Measurements from ENCODE around the gene SLX4IP.

SLX4IP gene

DNA sequence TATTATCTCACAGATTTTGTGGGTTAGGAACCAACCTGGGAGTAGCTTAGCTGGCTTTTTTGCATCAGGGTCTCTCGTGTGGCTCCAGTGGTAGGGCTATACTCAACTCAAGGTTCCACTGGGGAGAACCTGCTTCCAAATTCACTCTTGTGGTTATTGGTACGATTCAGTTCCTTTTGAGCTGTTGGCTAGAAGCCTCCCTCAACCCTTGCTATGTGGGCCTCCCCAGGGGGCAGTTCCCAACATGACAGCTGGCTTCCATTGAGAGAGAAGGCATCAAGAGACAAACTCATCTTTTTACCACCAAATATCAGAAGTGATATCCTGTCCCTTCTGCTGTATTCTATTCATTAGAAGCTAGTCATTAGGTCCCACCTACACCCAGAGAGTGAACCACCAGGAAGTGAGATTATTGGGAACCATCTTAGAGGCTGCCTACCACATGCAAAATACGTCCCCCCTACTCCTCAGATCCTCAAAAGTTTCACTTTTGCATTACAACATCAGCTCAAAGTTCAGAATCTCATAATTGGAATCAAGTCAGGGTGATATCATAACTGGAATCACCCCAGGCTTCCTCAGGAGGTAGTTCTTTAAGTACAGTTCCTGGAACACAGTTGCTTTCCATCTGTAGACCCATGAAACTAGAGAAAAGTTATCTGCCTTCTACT is 32.0 kb upstream of the SLX4IP start:
- no peak overlapping the region for H3K4me3 ChIP-seq (replicated peaks; ENCODE audit: low read depth, low read length)
- TF ChIP-seq, protein P1, sequence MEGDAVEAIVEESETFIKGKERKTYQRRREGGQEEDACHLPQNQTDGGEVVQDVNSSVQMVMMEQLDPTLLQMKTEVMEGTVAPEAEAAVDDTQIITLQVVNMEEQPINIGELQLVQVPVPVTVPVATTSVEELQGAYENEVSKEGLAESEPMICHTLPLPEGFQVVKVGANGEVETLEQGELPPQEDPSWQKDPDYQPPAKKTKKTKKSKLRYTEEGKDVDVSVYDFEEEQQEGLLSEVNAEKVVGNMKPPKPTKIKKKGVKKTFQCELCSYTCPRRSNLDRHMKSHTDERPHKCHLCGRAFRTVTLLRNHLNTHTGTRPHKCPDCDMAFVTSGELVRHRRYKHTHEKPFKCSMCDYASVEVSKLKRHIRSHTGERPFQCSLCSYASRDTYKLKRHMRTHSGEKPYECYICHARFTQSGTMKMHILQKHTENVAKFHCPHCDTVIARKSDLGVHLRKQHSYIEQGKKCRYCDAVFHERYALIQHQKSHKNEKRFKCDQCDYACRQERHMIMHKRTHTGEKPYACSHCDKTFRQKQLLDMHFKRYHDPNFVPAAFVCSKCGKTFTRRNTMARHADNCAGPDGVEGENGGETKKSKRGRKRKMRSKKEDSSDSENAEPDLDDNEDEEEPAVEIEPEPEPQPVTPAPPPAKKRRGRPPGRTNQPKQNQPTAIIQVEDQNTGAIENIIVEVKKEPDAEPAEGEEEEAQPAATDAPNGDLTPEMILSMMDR (IDR thresholded peaks at IDR 0.05; ENCODE audit: low read depth, low read length, missing control alignments): no peak
- no peak for DNase-seq (ENCODE audit: extremely low read depth, low read depth)

DNA sequence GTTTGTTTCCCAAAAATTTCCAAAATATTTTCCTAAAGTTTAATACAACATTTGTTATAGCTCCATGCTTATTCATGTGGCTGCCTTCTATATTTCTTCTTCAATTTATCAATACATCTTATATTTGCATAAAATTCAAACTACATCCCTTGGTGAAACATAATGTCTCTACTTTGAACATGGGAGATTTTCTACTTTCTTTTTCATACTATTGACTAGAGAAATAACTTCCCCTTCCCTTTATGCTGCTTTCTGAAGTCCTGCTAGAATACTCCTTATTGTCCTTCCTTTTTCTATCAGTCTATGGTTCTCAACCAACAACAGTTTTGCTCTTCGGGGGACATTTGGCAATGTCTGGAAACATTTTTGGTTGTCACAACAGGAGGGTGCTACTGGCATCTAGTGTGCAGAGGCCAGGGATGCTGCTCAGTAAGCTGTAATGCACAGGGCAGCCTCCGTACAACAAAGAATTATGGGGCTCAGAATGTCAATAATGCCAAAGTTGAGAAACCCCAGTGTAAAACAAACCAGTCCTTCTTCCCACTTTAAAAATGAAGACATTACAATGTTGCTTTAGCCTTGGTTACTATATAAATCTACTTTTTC is 31.0 kb upstream of the SLX4IP start:
- no peak for DNase-seq (ENCODE audit: extremely low read depth, low read depth)

DNA sequence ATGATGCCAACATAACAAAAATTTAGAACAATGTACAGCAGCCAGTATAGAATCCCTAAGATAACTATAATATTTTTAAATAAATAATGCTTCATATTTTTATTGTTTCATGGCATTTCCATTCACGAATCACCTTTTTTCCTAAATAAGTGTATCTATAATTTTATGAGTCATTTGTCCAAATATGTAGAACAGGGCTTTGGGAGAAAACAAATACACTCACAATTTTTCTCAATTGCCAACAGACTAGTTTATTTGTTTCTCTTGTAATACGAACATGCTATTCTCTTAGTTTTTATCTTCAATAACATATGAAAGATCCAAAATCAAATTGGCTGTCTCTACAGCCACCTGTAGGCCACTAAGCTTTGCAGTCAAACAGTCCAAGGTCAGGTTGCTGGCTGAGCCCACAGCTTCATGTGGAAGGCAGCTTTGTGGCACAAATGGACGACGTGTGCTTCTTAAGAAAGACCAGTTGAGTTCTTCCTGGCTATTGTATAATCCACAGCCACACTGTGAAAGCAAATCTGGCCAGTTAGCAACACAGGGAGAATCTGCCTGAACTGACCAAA is 30.1 kb upstream of the SLX4IP start:
- TF ChIP-seq, protein P1 (IDR thresholded peaks at IDR 0.05; ENCODE audit: low read depth, low read length, missing control alignments): no peak
- H3K4me3 ChIP-seq (replicated peaks; ENCODE audit: low read depth, low read length): no peak overlapping the region
- no peak for DNase-seq (ENCODE audit: extremely low read depth, low read depth)

More for the DNA sequence above, 31.0 kb upstream of the SLX4IP start:
- TF ChIP-seq, protein P1 (IDR thresholded peaks at IDR 0.05; ENCODE audit: low read depth, low read length, missing control alignments): no peak
- no peak overlapping the region for H3K4me3 ChIP-seq (replicated peaks; ENCODE audit: low read depth, low read length)

DNA sequence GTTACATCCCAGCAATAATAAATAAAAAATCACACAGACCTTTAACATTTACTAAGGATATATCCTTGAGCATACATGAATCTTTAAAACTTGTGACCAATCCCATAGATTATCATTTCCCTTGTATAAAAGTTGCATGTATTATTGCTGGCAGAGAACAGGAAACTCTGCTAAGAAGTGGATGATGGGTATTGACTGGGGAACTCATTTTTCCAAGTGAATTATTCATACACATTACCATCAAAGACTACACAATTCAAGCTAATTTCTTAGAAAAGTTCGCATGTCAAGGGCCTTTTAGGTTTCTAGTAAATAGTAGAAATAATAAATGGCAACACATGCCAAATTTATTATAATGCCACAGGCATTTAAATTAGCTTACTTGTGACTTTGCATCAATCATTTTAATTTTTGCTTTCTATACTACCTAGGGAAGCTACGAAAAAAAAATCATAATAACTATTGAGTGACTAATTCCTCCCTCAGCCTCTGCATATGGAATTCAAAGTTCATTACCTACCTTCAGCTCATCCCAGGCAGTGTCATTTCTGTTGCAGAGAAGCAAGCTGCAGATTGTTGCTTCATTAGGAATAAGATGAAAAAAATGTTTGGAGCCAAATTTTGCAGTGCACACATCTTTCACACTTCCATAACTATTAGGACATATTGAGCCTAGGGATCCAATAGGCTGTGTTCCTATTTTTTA is 26.8 kb upstream of the SLX4IP start:
- DNase-seq (ENCODE audit: extremely low read depth, low read depth): no peak
- H3K4me3 ChIP-seq (replicated peaks; ENCODE audit: low read depth, low read length): no peak overlapping the region
- TF ChIP-seq, protein P1 (IDR thresholded peaks at IDR 0.05; ENCODE audit: low read depth, low read length, missing control alignments): no peak

DNA sequence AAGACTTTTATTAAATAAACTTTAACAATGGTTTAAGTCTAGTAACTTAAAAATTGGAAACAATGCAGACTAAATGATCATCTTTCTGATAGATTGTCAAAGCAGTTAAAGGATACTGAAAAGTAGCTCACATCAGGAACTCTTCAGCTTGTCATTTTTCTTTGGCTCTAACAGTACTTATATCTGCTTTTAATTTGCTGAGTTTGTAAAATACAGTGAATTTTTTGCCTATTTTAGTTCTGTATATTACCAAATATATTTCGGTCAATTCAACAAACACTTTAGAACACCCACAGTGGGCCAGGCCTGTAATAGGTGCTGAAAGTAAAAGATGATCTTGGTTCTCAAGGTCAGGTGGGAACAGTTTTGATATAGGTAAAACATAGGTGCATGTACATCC is 23.4 kb upstream of the SLX4IP start:
- DNase-seq (ENCODE audit: extremely low read depth, low read depth): no peak
- TF ChIP-seq, protein P1 (IDR thresholded peaks at IDR 0.05; ENCODE audit: low read depth, low read length, missing control alignments): no peak
- no peak overlapping the region for H3K4me3 ChIP-seq (replicated peaks; ENCODE audit: low read depth, low read length)

DNA sequence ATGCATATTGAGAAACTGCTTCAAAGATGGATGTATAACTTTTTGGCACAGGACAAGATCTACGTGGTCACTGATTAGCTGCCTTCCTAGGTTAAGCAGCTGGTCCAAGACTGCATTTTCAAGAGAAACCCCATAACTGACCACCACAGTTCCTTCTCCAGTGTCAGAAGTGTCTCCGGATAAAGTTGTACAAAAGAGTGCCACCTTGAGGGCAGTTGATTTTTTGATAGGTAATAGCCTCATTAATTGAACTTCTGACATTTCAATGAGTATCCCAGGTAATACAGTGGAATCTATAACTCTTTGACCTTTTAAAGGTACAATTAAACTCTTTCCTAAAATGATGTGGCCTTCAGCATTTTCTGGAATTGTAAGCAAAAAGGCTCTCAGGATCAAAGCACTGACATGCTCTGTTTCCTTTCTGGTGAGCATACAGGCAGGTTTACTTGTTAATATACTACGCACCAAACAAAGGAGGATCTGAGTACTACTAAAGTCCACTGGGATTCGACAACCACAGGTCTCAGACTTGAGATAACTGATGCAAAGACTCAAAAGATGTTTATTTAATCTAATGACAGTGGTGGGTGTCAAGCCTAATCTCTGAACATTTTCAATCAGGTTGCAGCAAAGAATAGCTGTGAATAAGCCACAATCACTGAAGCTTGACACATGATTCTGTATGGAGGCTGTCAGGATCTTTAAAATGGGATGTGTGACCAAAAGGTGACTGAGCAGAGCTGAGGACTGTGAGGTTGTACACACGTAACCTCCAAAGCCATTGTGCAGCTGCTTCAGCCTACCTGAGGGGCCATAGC is 22.3 kb upstream of the SLX4IP start:
- TF ChIP-seq, protein P1 (IDR thresholded peaks at IDR 0.05; ENCODE audit: low read depth, low read length, missing control alignments): no peak
- DNase-seq (ENCODE audit: extremely low read depth, low read depth): no peak
- H3K4me3 ChIP-seq (replicated peaks; ENCODE audit: low read depth, low read length): no peak overlapping the region
